Kidney epithelial cell (primary cell): ENCODE measurements around the gene TSPAN5. TPM values are rescaled to one million over a fixed set of nuclear protein-coding genes. Genes with fewer than 3 reads are reported as not detected.

Source experiments
- DNase-seq: peaks from one replicate; pipeline ENCODE4 v3.0.0-alpha.2; 2010; ENCODE audit warnings: low read depth
- H3K27me3 ChIP-seq: 2 replicates; pipeline ENCODE4 v1.6.0; 2011; ENCODE audit warnings: low read length; ENCODE audit not compliant: control insufficient read depth, insufficient read depth
- H3K36me3 ChIP-seq: 2 replicates; pipeline ENCODE4 v1.5.1; 2011; ENCODE audit warnings: low read length; ENCODE audit not compliant: control insufficient read depth, insufficient read depth
- H3K4me3 ChIP-seq: 2 replicates; pipeline ENCODE4 v1.5.1; 2011; ENCODE audit warnings: low read depth, mild to moderate bottlenecking, control low read depth, low read length
- total RNA-seq: library from RNA; depleted of rRNA; stranded (reverse); fragments of >200 nt; gene quantifications from 2 replicates; pipeline ENCODE4 v1.2.3, GENCODE V29; 2015
- TF ChIP-seq, protein P1 (sequence below): IDR thresholded peaks from 2 replicates; pipeline ENCODE4 v1.5.1; 2011; ENCODE audit warnings: mild to moderate bottlenecking, moderate library complexity, low read length, control low read depth, inconsistent platforms; ENCODE audit not compliant: insufficient read depth, poor library complexity, severe bottlenecking

TSPAN5 gene
- total RNA-seq, 1 donor from 2014 or later = 20.5 TPM

DNA sequence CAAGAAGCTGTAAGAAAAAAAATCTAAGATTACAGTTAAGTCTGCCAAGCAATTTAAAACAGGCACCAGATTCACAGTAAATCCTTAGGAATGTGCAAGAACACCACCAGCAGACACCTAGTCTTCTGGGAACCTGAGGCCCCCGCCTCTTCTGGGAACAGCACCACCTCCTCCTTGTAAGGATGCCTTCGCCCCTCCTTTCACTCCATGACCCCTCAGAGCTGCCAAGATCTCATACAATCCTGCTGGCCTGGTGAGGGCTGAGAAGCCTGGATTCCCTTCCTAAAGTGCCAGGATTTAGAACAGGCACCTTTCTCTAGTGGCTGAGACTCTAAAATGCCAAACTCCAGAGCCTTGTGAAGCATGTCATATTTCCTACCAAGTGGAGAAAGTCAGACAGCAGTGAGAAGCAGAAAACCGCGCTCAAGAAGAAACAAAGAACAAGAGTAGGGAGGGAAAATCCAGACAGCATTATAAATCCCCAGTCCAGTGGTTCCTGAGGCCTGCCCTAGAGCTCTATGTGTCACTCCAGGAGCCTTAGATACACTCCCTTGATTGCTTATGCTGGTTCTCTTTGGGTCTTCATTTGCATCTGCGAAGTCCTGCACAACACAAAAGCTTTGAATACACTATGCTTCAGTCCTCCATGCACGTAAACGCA lies 166.4 kb downstream of the TSPAN5 start:
- Histone ChIP-seq H3K27me3 (no peaks in the 10 kb centered on the region), H3K36me3 (no peaks in the 10 kb centered on the region), H3K4me3 (no peak overlapping the region)
- TF ChIP-seq, protein P1, sequence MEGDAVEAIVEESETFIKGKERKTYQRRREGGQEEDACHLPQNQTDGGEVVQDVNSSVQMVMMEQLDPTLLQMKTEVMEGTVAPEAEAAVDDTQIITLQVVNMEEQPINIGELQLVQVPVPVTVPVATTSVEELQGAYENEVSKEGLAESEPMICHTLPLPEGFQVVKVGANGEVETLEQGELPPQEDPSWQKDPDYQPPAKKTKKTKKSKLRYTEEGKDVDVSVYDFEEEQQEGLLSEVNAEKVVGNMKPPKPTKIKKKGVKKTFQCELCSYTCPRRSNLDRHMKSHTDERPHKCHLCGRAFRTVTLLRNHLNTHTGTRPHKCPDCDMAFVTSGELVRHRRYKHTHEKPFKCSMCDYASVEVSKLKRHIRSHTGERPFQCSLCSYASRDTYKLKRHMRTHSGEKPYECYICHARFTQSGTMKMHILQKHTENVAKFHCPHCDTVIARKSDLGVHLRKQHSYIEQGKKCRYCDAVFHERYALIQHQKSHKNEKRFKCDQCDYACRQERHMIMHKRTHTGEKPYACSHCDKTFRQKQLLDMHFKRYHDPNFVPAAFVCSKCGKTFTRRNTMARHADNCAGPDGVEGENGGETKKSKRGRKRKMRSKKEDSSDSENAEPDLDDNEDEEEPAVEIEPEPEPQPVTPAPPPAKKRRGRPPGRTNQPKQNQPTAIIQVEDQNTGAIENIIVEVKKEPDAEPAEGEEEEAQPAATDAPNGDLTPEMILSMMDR = no peak
- no peak for DNase-seq

DNA sequence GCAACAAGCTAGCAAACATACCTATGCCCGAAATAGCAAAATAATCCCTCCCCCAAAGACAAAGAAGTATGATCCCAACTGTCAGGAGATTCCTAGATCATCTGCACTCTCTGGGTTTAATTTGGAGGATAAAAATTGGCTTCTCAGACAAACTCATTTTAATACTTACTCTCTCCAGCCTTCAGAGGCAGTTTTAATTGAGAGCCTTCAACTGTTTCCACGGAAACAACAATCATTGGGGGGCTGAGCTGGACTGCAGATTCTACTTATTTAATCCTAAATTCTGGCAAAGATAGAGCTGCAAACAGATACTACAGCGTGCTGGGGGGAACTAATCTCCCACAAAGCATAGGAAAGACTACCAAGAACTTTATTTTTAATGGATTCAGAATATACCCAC lies 168.2 kb downstream of the TSPAN5 start:
- no peak for DNase-seq
- Histone ChIP-seq H3K27me3 (no peaks in the 10 kb centered on the region), H3K36me3 (no peaks in the 10 kb centered on the region), H3K4me3 (no peak overlapping the region)
- TF ChIP-seq, protein P1 = no peak

DNA sequence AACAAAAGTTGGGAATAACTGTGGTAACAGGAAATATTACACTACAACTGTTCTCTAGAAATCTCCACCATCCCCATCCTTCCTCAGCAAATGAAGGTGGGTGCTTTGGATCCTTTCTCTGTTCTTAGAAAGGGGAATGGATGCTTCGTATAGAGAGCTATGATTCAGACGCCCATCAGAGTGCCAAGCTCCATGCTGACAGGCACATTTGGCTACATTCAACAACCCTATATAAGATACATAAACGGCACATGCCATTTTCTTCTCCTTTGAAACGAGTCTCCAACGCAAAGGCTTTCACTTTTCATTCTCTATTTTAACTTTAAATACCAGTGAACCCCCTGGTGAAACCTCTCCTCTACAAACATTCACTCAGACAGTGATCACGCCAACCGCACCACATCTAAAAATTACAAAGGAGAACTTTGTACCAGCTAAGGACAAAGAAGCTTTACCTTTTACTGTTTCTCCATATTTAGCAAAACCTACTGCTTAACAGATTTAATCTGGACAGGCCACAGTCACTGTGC lies 172.5 kb downstream of the TSPAN5 start:
- Histone ChIP-seq H3K4me3 (no peak overlapping the region), H3K36me3 (no peaks in the 10 kb centered on the region), H3K27me3 (no peaks in the 10 kb centered on the region)
- DNase-seq = no peak
- TF ChIP-seq, protein P1 = no peak

DNA sequence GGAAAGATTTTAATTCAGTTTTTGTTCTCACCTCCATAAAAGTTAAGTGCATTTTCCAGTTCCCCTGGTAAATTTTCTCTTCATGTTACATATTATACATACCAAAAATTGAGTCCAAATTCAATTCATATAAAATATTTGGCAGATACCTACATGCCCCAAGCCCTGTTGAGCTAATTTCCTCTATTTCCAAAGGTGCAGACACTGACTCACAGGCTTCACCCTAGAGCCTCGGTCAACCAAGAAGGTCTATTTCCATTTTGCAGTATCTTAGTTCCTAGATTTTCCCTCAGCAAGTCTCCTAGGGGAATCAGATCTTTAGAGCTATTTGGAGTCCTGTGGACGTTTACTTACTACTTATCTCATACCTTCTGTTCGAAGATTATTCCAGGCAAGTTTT lies 174.4 kb downstream of the TSPAN5 start:
- Histone ChIP-seq H3K4me3 (no peak overlapping the region), H3K36me3 (no peaks in the 10 kb centered on the region), H3K27me3 (no peaks in the 10 kb centered on the region)
- TF ChIP-seq, protein P1 = no peak
- no peak for DNase-seq

DNA sequence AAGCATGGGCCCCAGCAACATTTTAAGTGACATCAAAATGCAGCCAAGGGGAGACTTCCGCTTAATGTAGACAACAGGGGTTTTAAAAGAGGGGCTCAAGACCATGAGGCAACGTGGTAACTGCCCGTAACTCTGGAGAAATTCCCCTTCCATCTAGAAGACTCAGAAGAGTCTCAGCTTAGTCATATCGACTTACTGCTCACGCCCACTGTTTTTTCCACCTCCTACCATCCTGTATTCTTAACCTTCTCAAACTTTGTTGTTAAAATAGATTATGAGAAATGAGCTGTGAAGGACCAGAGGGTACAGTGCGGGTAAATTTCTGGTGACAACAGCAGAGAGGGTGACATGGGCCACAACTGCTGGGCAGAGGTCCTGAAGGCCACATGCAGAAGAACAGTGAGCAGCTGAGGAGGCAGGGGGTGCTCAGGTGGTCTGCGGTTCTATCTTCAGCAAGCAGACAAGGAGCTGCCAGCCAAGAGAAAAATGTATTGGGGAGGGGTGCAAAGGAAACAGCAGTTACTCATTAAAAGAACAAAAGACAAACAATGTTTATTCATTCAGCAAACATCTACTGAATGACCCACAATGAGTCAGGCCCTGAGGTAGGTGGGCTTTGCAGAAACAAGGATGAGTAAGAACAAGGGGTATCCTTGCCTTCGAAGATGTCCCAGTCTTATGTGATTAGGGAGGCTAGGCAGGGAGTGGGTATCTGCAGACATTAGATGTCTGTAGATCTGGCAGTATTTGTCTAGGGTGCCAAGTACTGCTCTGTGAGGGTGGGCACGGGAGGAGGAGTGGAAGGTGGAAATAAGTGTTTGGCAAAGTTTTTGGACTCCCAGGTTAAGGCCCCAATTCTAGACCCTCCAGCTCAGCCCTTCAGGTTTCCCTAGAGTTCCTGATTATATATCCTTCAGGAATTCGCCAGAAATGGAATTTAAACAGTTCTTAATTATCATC lies 175.3 kb downstream of the TSPAN5 start:
- no peak overlapping the region for H3K4me3 ChIP-seq
- no peak for DNase-seq
- H3K36me3 ChIP-seq = no peaks in the 10 kb centered on the region
- no peaks in the 10 kb centered on the region for H3K27me3 ChIP-seq
- TF ChIP-seq, protein P1 = no peak
